ENCODE results near the gene TMEM86B. TPM values are rescaled to one million over a fixed set of nuclear protein-coding genes. Genes with fewer than 3 reads are reported as not detected.

The TMEM86B gene
- total and polyA plus RNA-seq, 2 donors (not counting 1 experiment from before 2014, with no cell fraction given) = 0.34 to 1.3 TPM

DNA sequence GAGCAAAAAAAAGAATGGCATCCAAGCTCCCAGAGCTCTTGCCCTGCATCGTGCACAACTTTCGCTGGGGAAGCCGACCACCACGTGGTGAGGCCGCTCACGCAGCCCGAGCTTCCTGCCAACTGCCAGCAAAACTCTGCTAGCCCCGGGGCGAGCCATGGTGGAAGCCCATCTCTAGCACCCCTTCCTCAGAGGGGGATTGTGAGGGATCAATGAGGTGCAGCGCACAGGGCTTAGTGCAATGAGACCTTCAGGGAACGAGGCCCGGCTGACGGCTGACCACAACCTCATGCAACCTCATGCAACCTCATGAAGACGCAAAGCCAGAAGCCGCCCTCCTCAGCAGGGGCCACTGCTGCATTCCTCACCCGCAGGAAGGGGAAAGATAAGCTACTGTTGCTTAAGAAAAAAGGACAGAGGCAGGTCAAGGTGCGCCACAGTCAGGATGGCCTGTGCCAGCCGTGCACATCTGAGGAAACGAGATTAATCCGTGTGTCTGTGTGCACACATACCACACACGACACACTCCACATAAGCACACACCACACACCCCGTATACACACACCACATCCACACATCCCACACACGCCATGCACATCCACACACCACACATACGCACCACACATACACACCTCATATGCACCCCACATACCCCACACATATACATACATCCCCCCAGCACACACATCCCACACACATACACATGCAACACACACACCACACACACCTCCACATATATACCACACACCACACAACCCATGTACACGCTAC, 41.8 kb upstream of the TMEM86B start:
- no peak overlapping the region for H3K27ac ChIP-seq (ENCODE audit: insufficient read depth, low read length)
- H3K9ac ChIP-seq (ENCODE audit: insufficient read depth, low read length) = no peak overlapping the region
- no peak overlapping the region for H3K4me2 ChIP-seq (ENCODE audit: extremely low read depth, insufficient read depth, low read length)
- H3K4me3 ChIP-seq (replicated peaks in 1 of 4; ENCODE audit: control extremely low read depth in 1 of 4, insufficient read depth in 1 of 4, low read depth in 3 of 4, low read length in 4 of 4) = no peak overlapping the region
- no peaks in the 10 kb centered on the region for H3K27me3 ChIP-seq (ENCODE audit: control insufficient read depth, insufficient read depth, low read length)
- peaks cover 3% of the 10 kb centered on the region for H3K36me3 ChIP-seq (ENCODE audit: control insufficient read depth, insufficient read depth, low read length)
- H3K4me1 ChIP-seq (ENCODE audit: control insufficient read depth, extremely low read depth, insufficient read depth, low read length) = no peaks in the 10 kb centered on the region
- H2AFZ ChIP-seq (ENCODE audit: low read length) = no peak overlapping the region
- no peaks in the 10 kb centered on the region for H3K9me3 ChIP-seq (ENCODE audit: control insufficient read depth, insufficient read depth, low read depth, low read length)
- no peak for TF ChIP-seq EZH2 (IDR thresholded peaks at IDR 0.05; ENCODE audit: low read length, missing control alignments)
- no peaks in the 10 kb centered on the region for H4K20me1 ChIP-seq (ENCODE audit: control insufficient read depth, extremely low read depth, insufficient read depth, low read length)
- peaks cover 2% of the 10 kb centered on the region for H3K79me2 ChIP-seq (ENCODE audit: control insufficient read depth, insufficient read depth, low read length)
- DNase-seq (ENCODE audit: low read depth in 2 of 2) = no peak

DNA sequence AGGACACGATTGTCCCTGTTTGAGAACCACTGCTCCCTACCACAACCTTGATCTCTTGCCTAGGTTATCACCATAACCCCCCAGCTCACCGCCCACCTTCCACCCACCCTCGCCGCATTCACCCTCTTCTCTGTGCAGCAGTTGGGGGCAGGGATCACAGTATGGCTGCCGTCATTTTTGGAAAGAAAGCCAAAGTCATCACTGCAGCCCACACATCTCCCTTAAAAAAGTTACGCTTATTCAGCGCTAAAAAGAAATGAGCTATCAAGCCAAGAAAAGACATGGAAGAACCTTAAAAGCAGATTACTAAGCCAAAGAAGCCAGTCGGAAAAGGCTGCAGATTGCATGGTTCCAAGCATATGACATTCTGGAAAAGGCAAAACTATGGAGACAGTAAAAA, 40.7 kb upstream of the TMEM86B start:
- H2AFZ ChIP-seq (ENCODE audit: low read length) = no peak overlapping the region
- no peak overlapping the region for H3K4me3 ChIP-seq (replicated peaks in 1 of 4; ENCODE audit: control extremely low read depth in 1 of 4, insufficient read depth in 1 of 4, low read depth in 3 of 4, low read length in 4 of 4)
- no peak overlapping the region for H3K9ac ChIP-seq (ENCODE audit: insufficient read depth, low read length)
- H3K9me3 ChIP-seq (ENCODE audit: control insufficient read depth, insufficient read depth, low read depth, low read length) = no peaks in the 10 kb centered on the region
- peaks cover 2% of the 10 kb centered on the region for H3K79me2 ChIP-seq (ENCODE audit: control insufficient read depth, insufficient read depth, low read length)
- TF ChIP-seq, protein P1, sequence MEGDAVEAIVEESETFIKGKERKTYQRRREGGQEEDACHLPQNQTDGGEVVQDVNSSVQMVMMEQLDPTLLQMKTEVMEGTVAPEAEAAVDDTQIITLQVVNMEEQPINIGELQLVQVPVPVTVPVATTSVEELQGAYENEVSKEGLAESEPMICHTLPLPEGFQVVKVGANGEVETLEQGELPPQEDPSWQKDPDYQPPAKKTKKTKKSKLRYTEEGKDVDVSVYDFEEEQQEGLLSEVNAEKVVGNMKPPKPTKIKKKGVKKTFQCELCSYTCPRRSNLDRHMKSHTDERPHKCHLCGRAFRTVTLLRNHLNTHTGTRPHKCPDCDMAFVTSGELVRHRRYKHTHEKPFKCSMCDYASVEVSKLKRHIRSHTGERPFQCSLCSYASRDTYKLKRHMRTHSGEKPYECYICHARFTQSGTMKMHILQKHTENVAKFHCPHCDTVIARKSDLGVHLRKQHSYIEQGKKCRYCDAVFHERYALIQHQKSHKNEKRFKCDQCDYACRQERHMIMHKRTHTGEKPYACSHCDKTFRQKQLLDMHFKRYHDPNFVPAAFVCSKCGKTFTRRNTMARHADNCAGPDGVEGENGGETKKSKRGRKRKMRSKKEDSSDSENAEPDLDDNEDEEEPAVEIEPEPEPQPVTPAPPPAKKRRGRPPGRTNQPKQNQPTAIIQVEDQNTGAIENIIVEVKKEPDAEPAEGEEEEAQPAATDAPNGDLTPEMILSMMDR (conservative IDR thresholded peaks at IDR 0.05 in 1 of 2, IDR thresholded peaks at IDR 0.05 in 1 of 2; ENCODE audit: low read depth in 1 of 2, low read length in 2 of 2) = no peak
- no peak for TF ChIP-seq EZH2 (IDR thresholded peaks at IDR 0.05; ENCODE audit: low read length, missing control alignments)
- H3K4me2 ChIP-seq (ENCODE audit: extremely low read depth, insufficient read depth, low read length) = no peak overlapping the region
- no peaks in the 10 kb centered on the region for H3K4me1 ChIP-seq (ENCODE audit: control insufficient read depth, extremely low read depth, insufficient read depth, low read length)
- H4K20me1 ChIP-seq (ENCODE audit: control insufficient read depth, extremely low read depth, insufficient read depth, low read length) = no peaks in the 10 kb centered on the region
- DNase-seq (ENCODE audit: low read depth in 2 of 2) = no peak
- H3K36me3 ChIP-seq (ENCODE audit: control insufficient read depth, insufficient read depth, low read length) = peaks cover 4% of the 10 kb centered on the region
- H3K27me3 ChIP-seq (ENCODE audit: control insufficient read depth, insufficient read depth, low read length) = no peaks in the 10 kb centered on the region
- H3K27ac ChIP-seq (ENCODE audit: insufficient read depth, low read length) = no peak overlapping the region

DNA sequence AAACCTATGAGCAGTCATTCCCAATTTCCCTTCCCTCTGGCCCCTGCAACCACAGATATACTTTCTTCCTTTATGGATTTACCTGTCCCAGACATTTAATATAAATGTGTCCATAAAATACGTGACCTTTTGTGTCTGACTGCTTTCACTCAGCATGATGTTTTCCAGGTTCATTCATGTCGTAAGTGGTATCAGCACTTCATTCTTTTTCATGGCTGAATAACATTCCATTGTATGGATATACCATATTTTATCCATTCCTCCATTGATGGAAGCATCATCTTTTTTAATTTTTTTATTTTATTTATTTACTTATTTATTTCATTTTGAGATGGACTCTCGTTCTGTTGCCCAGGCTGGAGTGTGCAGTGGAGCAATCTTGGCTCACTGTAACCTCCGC, 38.3 kb upstream of the TMEM86B start:
- no peak for DNase-seq (ENCODE audit: low read depth in 2 of 2)
- H3K36me3 ChIP-seq (ENCODE audit: control insufficient read depth, insufficient read depth, low read length) = peaks cover 2% of the 10 kb centered on the region
- H2AFZ ChIP-seq (ENCODE audit: low read length) = no peak overlapping the region
- no peaks in the 10 kb centered on the region for H3K27me3 ChIP-seq (ENCODE audit: control insufficient read depth, insufficient read depth, low read length)
- no peaks in the 10 kb centered on the region for H3K4me1 ChIP-seq (ENCODE audit: control insufficient read depth, extremely low read depth, insufficient read depth, low read length)
- no peak overlapping the region for H3K9ac ChIP-seq (ENCODE audit: insufficient read depth, low read length)
- no peaks in the 10 kb centered on the region for H4K20me1 ChIP-seq (ENCODE audit: control insufficient read depth, extremely low read depth, insufficient read depth, low read length)
- TF ChIP-seq EZH2 (IDR thresholded peaks at IDR 0.05; ENCODE audit: low read length, missing control alignments) = no peak
- TF ChIP-seq, protein P1 (conservative IDR thresholded peaks at IDR 0.05 in 1 of 2, IDR thresholded peaks at IDR 0.05 in 1 of 2; ENCODE audit: low read depth in 1 of 2, low read length in 2 of 2) = no peak
- H3K9me3 ChIP-seq (ENCODE audit: control insufficient read depth, insufficient read depth, low read depth, low read length) = no peaks in the 10 kb centered on the region
- no peak overlapping the region for H3K4me2 ChIP-seq (ENCODE audit: extremely low read depth, insufficient read depth, low read length)
- H3K4me3 ChIP-seq (replicated peaks in 1 of 4; ENCODE audit: control extremely low read depth in 1 of 4, insufficient read depth in 1 of 4, low read depth in 3 of 4, low read length in 4 of 4) = no peak overlapping the region
- no peak overlapping the region for H3K27ac ChIP-seq (ENCODE audit: insufficient read depth, low read length)
- peaks cover 2% of the 10 kb centered on the region for H3K79me2 ChIP-seq (ENCODE audit: control insufficient read depth, insufficient read depth, low read length)

All from fibroblast of lung (primary cell).